Testis (tissue), 3 donors: Measurements from ENCODE around the gene TCF4. TPM values are rescaled to one million over a fixed set of nuclear protein-coding genes. Genes with fewer than 3 reads are reported as not detected.

ENCODE experiments used
- DNase-seq: peaks from one replicate; pipeline ENCODE4 v3.0.0-alpha.2; 2019
- H3K27ac ChIP-seq, 2 donors: fragments of 200-600 bp; sonication (generic); one replicate each; pipeline ENCODE4 v1.5.1; 2019
- H3K27me3 ChIP-seq: fragments of 200-600 bp; sonication (generic); one replicate; pipeline ENCODE4 v1.5.1; 2019
- H3K36me3 ChIP-seq: fragments of 200-600 bp; sonication (generic); one replicate; pipeline ENCODE4 v1.5.1; 2017; ENCODE audit warnings: low read depth; ENCODE audit errors: missing control alignments
- H3K4me1 ChIP-seq: fragments of 200-600 bp; sonication (generic); one replicate; pipeline ENCODE4 v1.5.1; 2019
- H3K4me3 ChIP-seq, 2 donors: fragments of 200-600 bp; sonication (generic); one replicate each; pipeline ENCODE4 v1.5.1; 2017 to 2019
- H3K9me3 ChIP-seq: fragments of 200-600 bp; sonication (generic); one replicate; pipeline ENCODE4 v1.5.1; 2017
- POLR2A ChIP-seq: fragments of 450-650 bp; IDR thresholded peaks from one replicate; pipeline ENCODE4 v1.6.1; 2017; ENCODE audit warnings: antibody characterized with exemption, mild to moderate bottlenecking, moderate library complexity
- WGBS, 2 donors: methylation state at CpG; one replicate each; pipeline ENCODE4 v1.1.5; 2018; 5-methylcytosine and 5-hydroxymethylcytosine counted together
- intact Hi-C: fragments of 100-400 bp; cut with DNase I; formaldehyde crosslinking; loops from one replicate; pipeline ENCODE4 v1.15.1; 2023; ENCODE audit warnings: low total_unique reads
- polyA plus RNA-seq: library from polyadenylated mRNA; stranded (reverse); fragments of 350-450 nt; fragmentation: Illumina TruSeq; extraction: RNeasy Lipid Tissue Mini Kit (QIAGEN cat#74804); gene quantifications from one replicate; pipeline ENCODE4 v1.2.3, GENCODE V29; 2014; ENCODE audit warnings: low read depth, low replicate concordance; ENCODE audit not compliant: insufficient read depth
- total RNA-seq, 2 donors: library from RNA; depleted of rRNA; stranded (reverse); fragments of >200 nt; gene quantifications; one replicate each; pipeline ENCODE4 v1.2.3, GENCODE V29; 2016
- TF ChIP-seq, protein P1 (sequence below), 3 experiments: fragments of 450-650 bp in 2 of 3; fragments of 200-600 bp in 1 of 3; sonication (generic) in 1 of 3; IDR thresholded peaks; one replicate each; pipeline ENCODE4 v1.5.1; 2016 to 2019; ENCODE audit warnings: antibody characterized with exemption in 3 of 3, mild to moderate bottlenecking in 2 of 3, moderate library complexity in 1 of 3

Gene TCF4
- total and polyA plus RNA-seq, 3 donors from 2014 or later, result 50.8 to 122 (median 110) TPM

DNA sequence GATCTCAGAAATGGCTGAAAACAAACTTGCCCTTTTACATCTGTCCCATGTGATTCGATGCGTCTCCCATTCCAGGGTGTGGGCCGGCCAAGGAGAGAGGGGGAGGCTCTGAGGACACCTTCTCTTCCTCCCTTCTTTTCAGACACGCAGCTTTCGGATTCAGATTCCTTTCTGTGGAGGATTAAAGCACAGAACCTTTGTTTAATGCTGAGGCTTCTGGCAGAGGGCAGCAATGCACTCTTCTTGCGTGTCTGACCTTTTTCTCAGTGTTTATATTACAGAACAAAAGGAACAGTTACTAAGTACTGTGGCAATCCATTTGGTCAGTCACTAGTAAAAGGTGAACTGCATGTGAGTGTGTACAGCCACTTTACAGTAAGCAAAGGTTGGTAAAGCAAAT lies 359.8 kb downstream of the TCF4 start:
- Histone ChIP-seq H3K4me3 (no peak overlapping the region), H3K27ac (no peak overlapping the region), H3K4me1 (no peaks in the 10 kb centered on the region), H3K9me3 (no peaks in the 10 kb centered on the region), H3K27me3 (no peaks in the 10 kb centered on the region), H3K36me3 (no peaks in the 10 kb centered on the region)
- WGBS, 2 donors, result 63 to 73% methylated on average over 6 of the region's 6 CpGs
- DNase-seq, result no peak
- intact Hi-C loops, result no loop called here
- no peak for TF ChIP-seq POLR2A
- TF ChIP-seq, protein P1, sequence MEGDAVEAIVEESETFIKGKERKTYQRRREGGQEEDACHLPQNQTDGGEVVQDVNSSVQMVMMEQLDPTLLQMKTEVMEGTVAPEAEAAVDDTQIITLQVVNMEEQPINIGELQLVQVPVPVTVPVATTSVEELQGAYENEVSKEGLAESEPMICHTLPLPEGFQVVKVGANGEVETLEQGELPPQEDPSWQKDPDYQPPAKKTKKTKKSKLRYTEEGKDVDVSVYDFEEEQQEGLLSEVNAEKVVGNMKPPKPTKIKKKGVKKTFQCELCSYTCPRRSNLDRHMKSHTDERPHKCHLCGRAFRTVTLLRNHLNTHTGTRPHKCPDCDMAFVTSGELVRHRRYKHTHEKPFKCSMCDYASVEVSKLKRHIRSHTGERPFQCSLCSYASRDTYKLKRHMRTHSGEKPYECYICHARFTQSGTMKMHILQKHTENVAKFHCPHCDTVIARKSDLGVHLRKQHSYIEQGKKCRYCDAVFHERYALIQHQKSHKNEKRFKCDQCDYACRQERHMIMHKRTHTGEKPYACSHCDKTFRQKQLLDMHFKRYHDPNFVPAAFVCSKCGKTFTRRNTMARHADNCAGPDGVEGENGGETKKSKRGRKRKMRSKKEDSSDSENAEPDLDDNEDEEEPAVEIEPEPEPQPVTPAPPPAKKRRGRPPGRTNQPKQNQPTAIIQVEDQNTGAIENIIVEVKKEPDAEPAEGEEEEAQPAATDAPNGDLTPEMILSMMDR (IDR thresholded peaks at IDR 0.05), result no peak

DNA sequence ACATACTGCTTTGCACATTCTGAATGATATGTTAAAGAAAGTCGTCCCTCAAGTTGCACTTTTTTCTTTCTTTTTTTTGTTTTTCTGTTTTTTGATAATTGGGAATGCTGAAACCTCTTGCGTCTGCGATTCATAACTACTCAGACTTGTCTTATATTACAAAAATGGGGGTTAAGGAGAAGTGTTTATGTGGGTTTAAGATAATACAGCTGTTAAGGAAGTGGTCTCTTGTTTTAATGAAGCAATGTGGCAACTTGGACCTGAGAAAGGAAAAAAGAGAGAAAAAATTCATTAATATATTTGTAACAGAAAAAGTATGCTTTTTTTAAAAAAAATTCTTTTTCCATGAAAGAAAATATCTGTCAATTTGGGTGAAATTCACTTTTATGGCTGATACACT lies 360.2 kb downstream of the TCF4 start:
- no peak for TF ChIP-seq POLR2A
- TF ChIP-seq, protein P1 (IDR thresholded peaks at IDR 0.05), result no peak
- DNase-seq, result no peak
- no peaks in the 10 kb centered on the region for H3K9me3 ChIP-seq
- intact Hi-C loops, result no loop called here
- 94 to 96% methylated on average over 3 of the region's 3 CpGs for WGBS, 2 donors
- H3K4me1 ChIP-seq, result no peaks in the 10 kb centered on the region
- H3K36me3 ChIP-seq, result no peaks in the 10 kb centered on the region
- H3K4me3 ChIP-seq, result no peak overlapping the region
- no peak overlapping the region for H3K27ac ChIP-seq
- H3K27me3 ChIP-seq, result no peaks in the 10 kb centered on the region

DNA sequence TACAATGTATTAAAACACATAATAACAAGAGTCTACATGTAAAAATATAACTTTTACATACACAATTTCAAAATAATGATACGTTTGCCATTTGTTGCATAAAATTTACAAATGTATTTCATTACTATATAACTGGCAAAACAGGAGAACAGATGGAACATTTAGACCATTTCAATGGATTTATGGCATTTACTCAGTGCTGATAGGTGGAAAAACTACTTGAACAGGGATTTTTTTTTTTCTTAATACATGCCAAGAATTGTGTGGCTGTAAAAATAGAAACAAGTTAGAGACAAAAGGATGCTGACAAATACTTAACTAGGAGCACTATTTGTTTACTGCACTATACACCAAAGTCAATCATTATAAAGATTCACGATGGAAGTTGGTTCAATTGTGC lies 361.9 kb downstream of the TCF4 start:
- Histone ChIP-seq H3K9me3 (no peaks in the 10 kb centered on the region), H3K27ac (no peak overlapping the region), H3K27me3 (no peaks in the 10 kb centered on the region), H3K4me3 (no peak overlapping the region), H3K36me3 (no peaks in the 10 kb centered on the region), H3K4me1 (no peaks in the 10 kb centered on the region)
- no peak for DNase-seq
- TF ChIP-seq POLR2A, result no peak
- TF ChIP-seq, protein P1 (IDR thresholded peaks at IDR 0.05), result no peak
- WGBS, 2 donors, result 73 to 77% methylated on average over 2 of the region's 2 CpGs
- intact Hi-C loops, result no loop called here

DNA sequence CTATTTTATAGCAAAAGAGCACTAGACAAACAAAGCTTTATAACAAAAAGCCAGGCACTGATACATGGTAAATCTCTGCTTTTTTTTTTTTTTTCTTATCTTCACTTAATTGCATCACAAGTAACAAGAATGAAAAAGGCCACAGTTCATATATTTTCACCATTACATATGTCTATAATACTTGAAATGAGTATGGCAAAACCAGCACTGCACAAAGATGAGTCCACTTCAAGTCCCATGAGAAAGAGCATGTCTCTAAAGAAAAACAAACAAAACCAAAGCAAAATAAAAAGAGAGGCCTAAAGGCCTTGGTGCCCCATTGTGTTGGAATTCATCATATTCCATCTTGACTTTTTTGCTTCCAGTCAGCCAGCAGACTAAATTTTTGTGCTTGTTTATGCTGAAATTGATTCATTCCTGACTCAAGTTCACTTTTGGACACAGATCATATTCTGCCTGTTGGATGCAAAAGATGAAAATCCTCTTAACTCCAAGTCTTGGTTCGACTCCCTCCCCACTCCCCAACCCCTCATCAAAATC lies 363.8 kb downstream of the TCF4 start:
- Histone ChIP-seq H3K27me3 (no peaks in the 10 kb centered on the region), H3K4me3 (no peak overlapping the region), H3K4me1 (no peaks in the 10 kb centered on the region), H3K36me3 (no peaks in the 10 kb centered on the region), H3K27ac (no peak overlapping the region), H3K9me3 (no peaks in the 10 kb centered on the region)
- DNase-seq, result no peak
- WGBS, 2 donors, result 77 to 92% methylated on average over 1 of the region's 1 CpG
- no peak for TF ChIP-seq POLR2A
- TF ChIP-seq, protein P1 (IDR thresholded peaks at IDR 0.05), result no peak
- intact Hi-C loops, result no loop called here

DNA sequence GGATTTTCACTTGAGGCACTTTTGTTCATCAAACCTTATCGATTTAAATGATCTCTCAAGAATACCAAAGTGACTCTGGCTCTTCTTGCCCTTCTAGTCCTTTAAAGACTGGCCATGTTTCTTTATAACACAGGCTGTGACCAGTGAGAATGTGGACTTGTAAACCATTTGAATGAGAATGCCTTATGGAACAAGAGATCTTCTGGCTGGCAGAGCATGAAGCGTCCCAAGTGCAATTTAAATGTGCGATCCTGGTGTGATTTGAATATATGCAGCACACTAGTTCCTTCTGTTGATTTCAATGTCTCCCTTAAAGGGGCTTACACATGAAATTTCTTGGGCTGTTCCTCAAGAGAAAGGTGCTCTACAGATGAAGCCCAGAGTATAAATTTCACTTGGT lies 366.4 kb downstream of the TCF4 start:
- no peaks in the 10 kb centered on the region for H3K4me1 ChIP-seq
- intact Hi-C loops, result no loop called here
- DNase-seq, result no peak

More for the DNA sequence above, 366.4 kb downstream of the TCF4 start:
- WGBS, 2 donors, result 64 to 75% methylated on average over 3 of the region's 3 CpGs
- Histone ChIP-seq H3K36me3 (no peaks in the 10 kb centered on the region), H3K4me3 (no peak overlapping the region), H3K27ac (no peak overlapping the region), H3K9me3 (no peaks in the 10 kb centered on the region), H3K27me3 (no peaks in the 10 kb centered on the region)
- TF ChIP-seq POLR2A, result no peak
- TF ChIP-seq, protein P1 (IDR thresholded peaks at IDR 0.05), result no peak
